Gastrocnemius medialis (tissue), 4 donors: ENCODE data around the gene TSPAN2. TPM values are rescaled to one million over a fixed set of nuclear protein-coding genes. Genes with fewer than 3 reads are reported as not detected.

Experiments used
- ATAC-seq, 2 donors: fragments of 150-250 bp; one replicate each; pipeline ENCODE4 v1.9.1; 2016
- DNase-seq, 2 donors: peaks; one replicate each; pipeline ENCODE4 v3.0.0-alpha.2; 2019
- H3K27ac ChIP-seq, 4 donors: fragments of 200-600 bp; sonication (generic); 1 replicate in 1 of 4; 2 replicates in 3 of 4; pipeline ENCODE4 v1.5.1; 2016 to 2018; ENCODE audit warnings: mild to moderate bottlenecking in 2 of 4, moderate library complexity in 1 of 4
- H3K27me3 ChIP-seq, 3 donors: fragments of 200-600 bp; sonication (generic) in 2 of 3; 1 replicate in 1 of 3; 2 replicates in 2 of 3; pipeline versions ENCODE4 v1.5.1 to v1.6.0; 2016 to 2019; ENCODE audit warnings: mild to moderate bottlenecking in 1 of 3, moderate library complexity in 1 of 3
- H3K36me3 ChIP-seq, 2 donors: fragments of 200-600 bp; sonication (generic) in 1 of 2; one replicate each; pipeline ENCODE4 v1.5.1; 2017 to 2018
- H3K4me1 ChIP-seq, 2 donors: fragments of 200-600 bp; sonication (generic) in 1 of 2; one replicate each; pipeline ENCODE4 v1.5.1; 2016 to 2017; ENCODE audit warnings: mild to moderate bottlenecking in 2 of 2
- H3K4me3 ChIP-seq, 4 donors: fragments of 200-600 bp; sonication (generic) in 3 of 4; 1 replicate in 1 of 4; 2 replicates in 3 of 4; pipeline ENCODE4 v1.5.1; 2016 to 2019; ENCODE audit warnings: mild to moderate bottlenecking in 2 of 4
- H3K9me3 ChIP-seq, 3 donors: fragments of 200-600 bp; sonication (generic) in 2 of 3; 1 replicate in 1 of 3; 2 replicates in 2 of 3; pipeline ENCODE4 v1.5.1; 2016 to 2019
- POLR2A ChIP-seq, 2 donors: fragments of 450-650 bp; IDR thresholded peaks; one replicate each; pipeline ENCODE4 v1.6.1; 2017; ENCODE audit warnings: antibody characterized with exemption in 2 of 2, mild to moderate bottlenecking in 2 of 2, moderate library complexity in 2 of 2
- in situ Hi-C, 4 donors: fragments of 200-750 bp; cut with MboI; loops; one replicate each; pipeline versions ENCODE4 v1.15.0 to v1.8.0; 2017; ENCODE audit warnings: low sequenced_read_pairs in 4 of 4
- intact Hi-C: fragments of 100-400 bp; cut with DNase I; formaldehyde crosslinking; loops from one replicate; pipeline ENCODE4 v1.15.1; 2023; ENCODE audit warnings: low total_unique reads
- total RNA-seq, 4 donors: library from RNA; depleted of rRNA; stranded (reverse); fragments of >200 nt; gene quantifications; one replicate each; pipeline versions ENCODE4 v1.1.0 to v1.2.3, GENCODE V29; 2016
- TF ChIP-seq, protein P1 (sequence below), 5 experiments: fragments of 450-650 bp in 3 of 5; fragments of 200-600 bp in 2 of 5; sonication (generic) in 2 of 5; IDR thresholded peaks in 4 of 5; conservative IDR thresholded peaks in 1 of 5; 1 replicate in 4 of 5; 2 replicates in 1 of 5; pipeline ENCODE4 v1.5.1; 2016 to 2019; ENCODE audit warnings: antibody characterized with exemption in 5 of 5, mild to moderate bottlenecking in 3 of 5, moderate library complexity in 3 of 5

Gene TSPAN2
- total RNA-seq, 4 donors from 2014 or later: 0.70 to 2.6 (median 2.0) TPM; not detected in 1

DNA sequence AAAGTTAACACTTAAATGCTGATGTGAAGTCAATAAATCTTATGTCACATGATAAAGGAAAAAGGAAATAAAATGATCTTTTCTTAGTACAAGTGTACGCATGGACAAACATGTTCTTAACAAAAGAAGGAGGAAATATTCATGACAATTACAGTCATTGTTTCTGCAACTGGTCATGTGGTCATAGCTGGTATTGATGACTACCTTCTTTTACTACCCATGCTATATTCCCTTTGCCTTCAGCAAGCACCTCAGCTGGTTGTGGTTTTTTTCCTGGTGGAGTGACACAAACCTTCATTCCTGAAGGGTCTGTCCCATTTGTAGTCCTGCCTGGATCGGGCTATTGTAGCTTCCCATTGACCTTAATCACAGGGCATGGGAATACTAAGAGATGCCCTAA is 83.1 kb downstream of the TSPAN2 start:
- TF ChIP-seq, protein P1, sequence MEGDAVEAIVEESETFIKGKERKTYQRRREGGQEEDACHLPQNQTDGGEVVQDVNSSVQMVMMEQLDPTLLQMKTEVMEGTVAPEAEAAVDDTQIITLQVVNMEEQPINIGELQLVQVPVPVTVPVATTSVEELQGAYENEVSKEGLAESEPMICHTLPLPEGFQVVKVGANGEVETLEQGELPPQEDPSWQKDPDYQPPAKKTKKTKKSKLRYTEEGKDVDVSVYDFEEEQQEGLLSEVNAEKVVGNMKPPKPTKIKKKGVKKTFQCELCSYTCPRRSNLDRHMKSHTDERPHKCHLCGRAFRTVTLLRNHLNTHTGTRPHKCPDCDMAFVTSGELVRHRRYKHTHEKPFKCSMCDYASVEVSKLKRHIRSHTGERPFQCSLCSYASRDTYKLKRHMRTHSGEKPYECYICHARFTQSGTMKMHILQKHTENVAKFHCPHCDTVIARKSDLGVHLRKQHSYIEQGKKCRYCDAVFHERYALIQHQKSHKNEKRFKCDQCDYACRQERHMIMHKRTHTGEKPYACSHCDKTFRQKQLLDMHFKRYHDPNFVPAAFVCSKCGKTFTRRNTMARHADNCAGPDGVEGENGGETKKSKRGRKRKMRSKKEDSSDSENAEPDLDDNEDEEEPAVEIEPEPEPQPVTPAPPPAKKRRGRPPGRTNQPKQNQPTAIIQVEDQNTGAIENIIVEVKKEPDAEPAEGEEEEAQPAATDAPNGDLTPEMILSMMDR (IDR thresholded peaks at IDR 0.05 in 4 of 5, conservative IDR thresholded peaks at IDR 0.05 in 1 of 5): no peak
- TF ChIP-seq POLR2A (IDR thresholded peaks at IDR 0.05): no peak
- ATAC-seq (no peak), DNase-seq (no peak)
- in situ Hi-C loops: no loop called here
- Histone ChIP-seq H3K4me3 (no peak overlapping the region), H3K36me3 (no peaks in the 10 kb centered on the region), H3K4me1 (no peaks in the 10 kb centered on the region), H3K9me3 (no peaks in the 10 kb centered on the region), H3K27ac (no peak overlapping the region), H3K27me3 (no peaks in the 10 kb centered on the region)
- intact Hi-C loops: no loop called here

Other genes with a start within 250 kb of the TSPAN2 start
- not detected for gene SYCP1, start 234.6 kb downstream of the TSPAN2 start, total RNA-seq
- gene TSHB, start 59.7 kb downstream of the TSPAN2 start, total RNA-seq: not detected
- gene NGF, start 248.7 kb upstream of the TSPAN2 start, total RNA-seq: under 1 TPM in 1 of 4 donors, not detected in 3; 0.78 TPM